ENCODE measurements around the gene HSP90AA1.

GRCh38 chr14:102120888-102121287 is 34.0 kb upstream of the HSP90AA1 start:
- TF ChIP-seq CTCF (IDR thresholded peaks at IDR 0.05) (no peak), POLR2AphosphoS5 (IDR thresholded peaks at IDR 0.05) (no peak), POLR2A (IDR thresholded peaks at IDR 0.05) (no peak)

Measured in suprapubic skin (tissue), 4 donors.